Spleen (tissue), 7 donors: ENCODE results near the gene SNRPF.

Source experiments
- CTCF ChIP-seq, 11 experiments: fragments of 200-600 bp in 7 of 11; fragments of 450-650 bp in 4 of 11; sonication (generic) in 4 of 11; IDR thresholded peaks in 8 of 11; conservative IDR thresholded peaks in 3 of 11; 1 replicate in 7 of 11; 2 replicates in 4 of 11; pipeline versions ENCODE4 v1.4.0 to v1.8.0; 2016 to 2021; ENCODE audit warnings: antibody characterized with exemption in 11 of 11, inconsistent platforms in 4 of 11, mild to moderate bottlenecking in 1 of 11
- POLR2A ChIP-seq, 3 donors: fragments of 450-650 bp; IDR thresholded peaks; one replicate each; pipeline ENCODE4 v1.5.1; 2017; ENCODE audit warnings: antibody characterized with exemption in 3 of 3, mild to moderate bottlenecking in 1 of 3
- POLR2AphosphoS5 ChIP-seq, 3 donors: sonication (generic); formaldehyde crosslinking; IDR thresholded peaks; one replicate each; pipeline ENCODE4 v1.5.1; 2017; ENCODE audit warnings: antibody characterized with exemption in 3 of 3
- donor health status: DM: no; HTN: no; CAD: no; lungs with moderate emphysema.
- donor health status: DM: no; HTN: no; CAD: no.
- donor health status: DM: no; HTN: no; CAD: no.

DNA sequence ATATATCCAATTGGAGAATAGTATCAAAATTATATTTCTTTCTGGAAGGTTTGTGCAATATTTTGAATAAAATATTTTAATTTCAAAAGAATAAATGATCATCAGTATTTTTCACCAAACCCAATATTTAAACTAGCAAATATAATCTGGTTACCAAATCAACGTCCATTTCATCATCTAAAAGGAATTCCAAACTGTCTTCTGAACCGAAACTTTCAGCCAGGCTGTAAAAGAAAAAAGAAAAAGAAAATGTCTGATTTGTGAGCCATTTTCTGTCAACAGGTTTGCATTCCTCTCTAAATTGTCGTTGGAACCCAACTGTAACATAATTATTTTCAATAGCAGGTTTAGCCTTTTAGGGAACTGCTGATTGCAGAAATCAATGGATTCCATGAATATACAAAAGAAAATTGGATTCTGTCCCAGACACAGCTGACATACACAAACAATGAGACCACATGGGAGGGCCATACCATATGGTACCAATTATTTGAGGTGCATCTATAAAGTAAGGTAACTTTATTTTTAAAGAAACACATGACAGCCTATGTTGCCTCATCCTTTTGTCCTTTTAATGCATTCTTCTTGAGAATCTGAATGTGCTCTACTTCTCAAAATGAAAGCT is 22.7 kb downstream of the SNRPF start:
- TF ChIP-seq POLR2A (IDR thresholded peaks at IDR 0.05) (no peak), CTCF (IDR thresholded peaks at IDR 0.05 in 8 of 11, conservative IDR thresholded peaks at IDR 0.05 in 3 of 11) (no peak), POLR2AphosphoS5 (IDR thresholded peaks at IDR 0.05) (no peak)
